Pancreas (tissue), 10 donors: Measurements from ENCODE around the gene SCGB1D2. TPM values are rescaled to one million over a fixed set of nuclear protein-coding genes. Genes with fewer than 3 reads are reported as not detected.
"Not testable (repeated sequence)": the region's sequence is repeated elsewhere in the genome, so short reads cannot be mapped to it uniquely, and the experiment has no call there.

Experiments used
- ATAC-seq, 4 donors: fragments of 200-7000 bp; cut with Tn5 transposase; one replicate each; pipeline versions ENCODE4 v1.8.0 to v1.9.1; 2020; ENCODE audit warnings: mild to moderate bottlenecking in 4 of 4, moderate library complexity in 4 of 4
- DNase-seq, 6 donors: peaks; one replicate each; pipeline ENCODE4 v3.0.0-alpha.2; 2020
- FAIRE-seq: peaks from 2 replicates; lab custom pipeline; 2012; peaks lifted over from hg19 to GRCh38; lab: Jason Lieb, UNC
- H3K27ac ChIP-seq, 4 donors: fragments of 200-600 bp; sonication (generic); 1 replicate in 3 of 4; 2 replicates in 1 of 4; pipeline versions ENCODE4 v1.5.0 to v1.8.0; 2020
- H3K27me3 ChIP-seq, 4 donors: fragments of 200-600 bp; one replicate each; pipeline ENCODE4 v1.8.0; 2021
- H3K36me3 ChIP-seq, 3 donors: fragments of 200-600 bp; sonication (generic) in 1 of 3; one replicate each; pipeline versions ENCODE4 v1.5.0 to v1.8.0; 2020 to 2021
- H3K4me1 ChIP-seq, 3 donors: fragments of 200-600 bp; one replicate each; pipeline ENCODE4 v1.8.0; 2021
- H3K4me3 ChIP-seq, 4 donors: fragments of 200-600 bp; sonication (generic) in 2 of 4; one replicate each; pipeline versions ENCODE4 v1.5.0 to v1.8.0; 2020 to 2021
- H3K9me3 ChIP-seq, 4 donors: fragments of 200-600 bp; one replicate each; pipeline ENCODE4 v1.8.0; 2021
- CTCF ChIP-seq, 4 donors: fragments of 200-600 bp; sonication (generic) in 3 of 4; IDR thresholded peaks; one replicate each; pipeline versions ENCODE4 v1.5.0 to v1.8.0; 2021; ENCODE audit warnings: antibody characterized with exemption in 4 of 4
- WGBS, 2 donors: extraction: QIAGEN DNeasy Blood & Tissue Kit; methylation state at CpG; one replicate each; pipeline ENCODE4 v1.1.7; 2013; 5-methylcytosine and 5-hydroxymethylcytosine counted together
- intact Hi-C, 3 donors: fragments of 100-400 bp; cut with DNase I; formaldehyde crosslinking; loops; one replicate each; pipeline versions ENCODE4 v1.11.1 to v1.14.2; 2022
- polyA plus RNA-seq, 2 donors: library from polyadenylated mRNA; stranded (reverse); fragments of 200-250 nt; gene quantifications; one replicate each; pipeline ENCODE4 v1.2.3, GENCODE V29; 2013
- total RNA-seq, 6 donors: library from RNA; stranded (reverse); fragmentation: NEBNext Ultra II Directional in 4 of 6; extraction: Animal tissue kit (Norgen Biotek cat#: 25700) in 4 of 6; gene quantifications; one replicate each; pipeline versions ENCODE4 v1.2.1 to v1.2.4, GENCODE V29; 2021 to 2023
- donor health status: healthy with polysubstance abuse.
- donor health status: DM: no; HTN: no; CAD: no; lungs with moderate emphysema.
- donor health status: DM: no; HTN: no; CAD: no.
- donor health status: control.
- donor health status: control.
- donor health status: Bipolar disorder and iron deficiency.
- donor health status: DM: yes; HTN: yes; CAD: no.
- donor health status: DM: no; HTN: no; CAD: no.
- donor health status: DM: no; HTN: no; CAD: no.
- donor health status: DM: yes; HTN: yes; CAD: no.

SCGB1D2 gene
- 1 to 10 TPM in 1 of 6 donors, under 1 TPM in 4, not detected in 1; 0.47 to 1.1 (median 0.65) TPM for total RNA-seq
- polyA plus RNA-seq: 1 to 10 TPM in 1 of 2 donors, not detected in 1; 3.9 TPM

DNA sequence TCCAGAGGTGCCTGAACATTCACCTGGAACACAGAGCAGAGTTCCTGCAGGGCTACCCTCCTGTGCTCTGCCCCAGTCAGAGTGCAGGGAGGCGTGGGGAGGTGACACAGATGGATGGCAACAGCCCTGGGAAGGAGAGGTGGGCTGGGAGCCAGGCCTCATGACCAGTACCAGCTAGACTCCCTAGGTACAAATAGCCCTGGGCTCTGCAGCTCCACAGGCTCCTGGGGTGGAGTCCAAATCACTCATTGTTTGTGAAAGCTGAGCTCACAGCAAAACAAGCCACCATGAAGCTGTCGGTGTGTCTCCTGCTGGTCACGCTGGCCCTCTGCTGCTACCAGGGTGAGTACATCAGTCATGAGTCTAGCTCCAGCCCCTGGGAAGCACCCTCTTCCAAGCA, at the start of gene SCGB1D2:
SCGB1D2 (plus strand) TSS at position 219 of the 400 bp plus-strand sequence; CDS start at position 288, 69 bp downstream.
- no peak for FAIRE-seq
- 16 to 22% methylated on average over 3 of the region's 3 CpGs for WGBS, 2 donors
- no peak within 1 kb of the TSS for H3K4me3 ChIP-seq
- peak; percentile 84 to 98 (median 86) for ATAC-seq
- H3K27ac ChIP-seq: no peak within 1 kb of the TSS
- H3K27me3 ChIP-seq: no peaks in the 10 kb centered on the region
- peak; percentile 26 to 85 (median 64) for DNase-seq
- H3K36me3 ChIP-seq: no peaks in the 10 kb centered on the region
- H3K9me3 ChIP-seq: no peaks in the 10 kb centered on the region
- intact Hi-C loops: no loop called here
- H3K4me1 ChIP-seq: no peaks in the 10 kb centered on the region
- TF ChIP-seq CTCF (IDR thresholded peaks at IDR 0.05): no peak

DNA sequence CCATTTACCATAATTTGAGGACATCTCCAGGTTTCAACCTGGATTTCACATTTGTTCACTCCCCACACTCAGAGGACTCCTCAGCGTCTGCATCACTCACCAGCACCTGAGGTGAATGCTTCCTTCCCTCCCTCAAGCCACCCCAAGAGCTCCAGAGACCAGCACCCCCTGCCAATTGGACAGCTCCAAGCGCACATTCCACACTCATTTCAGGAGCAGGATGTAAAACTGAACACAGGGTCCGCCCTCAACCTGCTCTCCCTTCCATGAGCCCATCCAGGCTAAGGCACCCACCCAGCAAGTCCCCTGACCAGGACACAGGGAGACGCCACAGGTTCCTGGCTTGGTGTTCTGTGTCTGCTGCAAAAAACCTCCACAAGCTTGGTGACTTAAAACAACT, 48.1 kb upstream of the SCGB1D2 start:
- FAIRE-seq: no peak
- ATAC-seq: no peak
- Histone ChIP-seq H3K4me1 (no peaks in the 10 kb centered on the region), H3K27me3 (no peaks in the 10 kb centered on the region), H3K27ac (no peak overlapping the region), H3K9me3 (no peaks in the 10 kb centered on the region), H3K4me3 (no peak overlapping the region), H3K36me3 (no peaks in the 10 kb centered on the region)
- intact Hi-C loops: no loop called here
- WGBS, 2 donors: 56 to 68% methylated on average over 4 of the region's 4 CpGs
- TF ChIP-seq CTCF (IDR thresholded peaks at IDR 0.05): no peak
- DNase-seq: no peak

DNA sequence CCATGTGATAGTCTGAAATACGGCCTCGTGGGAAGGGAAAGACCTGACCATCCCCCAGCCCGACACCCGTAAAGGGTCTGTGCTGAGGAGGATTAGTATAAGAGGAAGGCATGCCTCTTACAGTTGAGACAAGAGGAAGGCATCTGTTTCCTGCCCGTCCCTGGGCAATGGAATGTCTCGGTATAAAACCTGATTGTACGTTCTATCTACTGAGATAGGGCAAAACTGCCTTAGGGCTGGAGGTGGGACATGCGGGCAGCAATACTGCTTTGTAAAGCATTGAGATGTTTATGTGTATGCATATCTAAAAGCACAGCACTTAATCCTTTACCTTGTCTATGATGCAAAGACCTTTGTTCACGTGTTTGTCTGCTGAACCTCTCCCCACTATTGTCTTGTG, 47.0 kb upstream of the SCGB1D2 start:
- WGBS, 2 donors: 18 to 38% methylated on average over 4 to 5 of the region's 9 CpGs
- H3K4me3 ChIP-seq, H3K9me3 ChIP-seq, H3K36me3 ChIP-seq, intact Hi-C loops, ATAC-seq, DNase-seq, H3K4me1 ChIP-seq, H3K27ac ChIP-seq, FAIRE-seq, H3K27me3 ChIP-seq: not testable (repeated sequence)

GRCh38 chr11:62195945-62196344, 46.1 kb upstream of the SCGB1D2 start:
- ATAC-seq (no peak), FAIRE-seq (no peak), DNase-seq (no peak)
- intact Hi-C loops: no loop called here
- Histone ChIP-seq H3K27ac (no peak overlapping the region), H3K4me1 (no peaks in the 10 kb centered on the region), H3K36me3 (no peaks in the 10 kb centered on the region), H3K9me3 (no peaks in the 10 kb centered on the region), H3K4me3 (no peak overlapping the region), H3K27me3 (no peaks in the 10 kb centered on the region)
- WGBS, 2 donors: 71 to 81% methylated on average over 7 of the region's 7 CpGs
- no peak for TF ChIP-seq CTCF (IDR thresholded peaks at IDR 0.05)

- ATAC-seq, H3K36me3 ChIP-seq, H3K27ac ChIP-seq, H3K9me3 ChIP-seq, H3K27me3 ChIP-seq, DNase-seq, H3K4me3 ChIP-seq, FAIRE-seq, H3K4me1 ChIP-seq, intact Hi-C loops: not testable (repeated sequence)
- 83 to 89% methylated on average over 2 of the region's 2 CpGs for WGBS, 2 donors
Measured at GRCh38 chr11:62197400-62197799, 44.6 kb upstream of the SCGB1D2 start.

DNA sequence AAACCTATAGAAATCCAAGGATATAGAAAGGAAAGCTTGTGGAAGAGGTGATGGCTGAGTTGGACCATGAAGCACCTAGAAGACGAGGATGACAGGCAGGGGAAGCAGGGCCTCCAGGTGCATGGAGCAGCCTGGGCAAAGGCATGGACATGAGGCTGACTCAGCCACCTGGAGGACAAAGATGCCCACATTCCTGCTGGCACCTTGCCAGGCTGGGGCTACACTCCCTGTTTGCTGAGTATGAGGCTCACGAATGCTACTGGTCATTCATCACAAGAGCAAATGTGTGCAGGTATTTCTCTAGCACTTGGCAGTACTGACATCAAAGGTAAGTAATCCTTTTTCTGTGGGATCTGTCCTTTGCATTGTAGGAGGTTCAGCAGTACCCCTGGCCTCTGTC, 40.7 kb upstream of the SCGB1D2 start:
- Histone ChIP-seq H3K9me3 (no peaks in the 10 kb centered on the region), H3K4me3 (no peak overlapping the region), H3K36me3 (no peaks in the 10 kb centered on the region), H3K27ac (no peak overlapping the region), H3K27me3 (no peaks in the 10 kb centered on the region), H3K4me1 (no peaks in the 10 kb centered on the region)
- FAIRE-seq (no peak), ATAC-seq (no peak), DNase-seq (peak in 2 of 6 donors; percentile 38 to 62)
- 53 to 69% methylated on average over 2 of the region's 2 CpGs for WGBS, 2 donors
- TF ChIP-seq CTCF (IDR thresholded peaks at IDR 0.05): no peak
- intact Hi-C loops: no loop called here
